Aorta (tissue), 5 donors: Measurements from ENCODE around the gene CCR7. TPM values are rescaled to one million over a fixed set of nuclear protein-coding genes. Genes with fewer than 3 reads are reported as not detected.

Source experiments
- ATAC-seq: fragments of 200-7000 bp; cut with Tn5 transposase; one replicate; pipeline ENCODE4 v1.9.1; 2022; ENCODE audit warnings: moderate library complexity; ENCODE audit not compliant: low FRiP score
- DNase-seq, 2 donors: peaks; one replicate each; pipeline ENCODE4 v3.0.0-alpha.2; 2020
- H3K27ac ChIP-seq, 2 donors: one replicate each; pipeline ENCODE4 v1.5.1; 2013; ENCODE audit warnings: low read length in 2 of 2, mild to moderate bottlenecking in 2 of 2, moderate library complexity in 2 of 2, control low read depth in 1 of 2, inconsistent platforms in 1 of 2, low read depth in 1 of 2
- H3K27me3 ChIP-seq, 2 donors: one replicate each; pipeline ENCODE4 v1.6.1; 2013; ENCODE audit warnings: control low read depth in 1 of 2, low read length in 1 of 2, mild to moderate bottlenecking in 1 of 2, moderate library complexity in 1 of 2; ENCODE audit not compliant: insufficient read depth in 2 of 2, control insufficient read depth in 1 of 2
- H3K36me3 ChIP-seq, 2 donors: one replicate each; pipeline ENCODE4 v1.6.1; 2013; ENCODE audit warnings: control low read depth in 1 of 2, low read length in 1 of 2, mild to moderate bottlenecking in 1 of 2; ENCODE audit not compliant: insufficient read depth in 2 of 2, control insufficient read depth in 1 of 2
- H3K4me1 ChIP-seq, 2 donors: one replicate each; pipeline ENCODE4 v1.6.1; 2013; ENCODE audit warnings: low read length in 2 of 2, control low read depth in 1 of 2, mild to moderate bottlenecking in 1 of 2, moderate library complexity in 1 of 2; ENCODE audit not compliant: insufficient read depth in 2 of 2, control insufficient read depth in 1 of 2
- H3K4me3 ChIP-seq, 2 donors: one replicate each; pipeline ENCODE4 v1.5.1; 2013; ENCODE audit warnings: low read length in 2 of 2, control low read depth in 1 of 2, mild to moderate bottlenecking in 1 of 2
- H3K9me3 ChIP-seq: one replicate; pipeline ENCODE4 v1.6.1; 2013; ENCODE audit warnings: mild to moderate bottlenecking, low read length; ENCODE audit not compliant: control insufficient read depth
- WGBS, 2 donors: extraction: QIAGEN DNeasy Blood & Tissue Kit; methylation state at CpG; one replicate each; pipeline ENCODE4 v1.1.7; 2013; 5-methylcytosine and 5-hydroxymethylcytosine counted together
- intact Hi-C, 2 donors: fragments of 100-400 bp; cut with DNase I; formaldehyde crosslinking; loops; one replicate each; pipeline versions ENCODE4 v1.14.2 to v1.15.0; 2022
- polyA plus RNA-seq, 2 donors: library from polyadenylated mRNA; stranded (reverse); fragments of 200-250 nt; gene quantifications; one replicate each; pipeline ENCODE4 v1.2.3, GENCODE V29; 2013
- total RNA-seq, 2 donors: library from RNA; stranded (reverse); fragmentation: NEBNext Ultra II Directional; extraction: Animal tissue kit (Norgen Biotek cat#: 25700); gene quantifications; one replicate each; pipeline ENCODE4 v1.2.1, GENCODE V29; 2021
- donor health status: healthy with polysubstance abuse.
- donor health status: Bipolar disorder and iron deficiency.
- donor health status: DM: no; HTN: no; CAD: no.
- donor health status: DM: no; HTN: no; CAD: no.
- donor health status: DM: yes; HTN: yes; CAD: no.

CCR7 gene
- total and polyA plus RNA-seq, 4 donors = 0.08 to 0.84 (median 0.37) TPM

DNA sequence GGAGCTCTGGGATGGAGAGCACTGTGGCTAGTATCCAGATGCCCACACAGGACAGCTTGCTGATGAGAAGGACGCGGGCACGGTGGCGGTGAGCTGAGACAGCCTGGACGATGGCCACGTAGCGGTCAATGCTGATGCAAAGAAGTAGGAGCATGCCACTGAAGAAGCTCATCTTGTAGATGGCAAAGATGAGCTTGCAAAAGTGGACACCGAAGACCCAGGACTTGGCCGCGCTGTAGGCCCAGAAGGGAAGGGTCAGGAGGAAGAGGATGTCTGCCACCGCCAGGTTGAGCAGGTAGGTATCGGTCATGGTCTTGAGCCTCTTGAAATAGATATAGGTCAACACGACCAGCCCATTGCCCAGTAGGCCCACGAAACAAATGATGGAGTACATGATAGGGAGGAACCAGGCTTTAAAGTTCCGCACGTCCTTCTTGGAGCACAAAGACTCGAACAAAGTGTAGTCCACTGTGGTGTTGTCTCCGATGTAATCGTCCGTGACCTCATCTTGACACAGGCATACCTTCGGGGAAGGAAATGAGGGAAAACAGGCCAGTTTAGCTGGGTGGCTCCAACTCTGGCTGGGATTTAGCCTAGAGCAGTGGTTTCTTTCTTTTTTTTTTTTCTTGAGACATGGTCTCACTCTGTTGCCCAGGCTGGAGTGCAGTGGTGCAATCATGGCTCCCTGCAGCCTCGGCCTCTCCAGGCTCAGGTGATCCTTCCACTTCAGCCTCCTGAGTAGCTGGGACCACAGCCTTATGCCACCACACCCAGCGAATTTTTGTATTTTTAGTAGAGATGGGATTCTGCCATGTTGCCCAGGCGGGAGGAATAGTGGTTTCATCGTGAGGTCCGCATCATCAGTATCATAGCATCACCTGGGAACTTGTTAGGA is 9.7 kb downstream of the CCR7 start:
- Histone ChIP-seq H3K4me3 (no peak overlapping the region), H3K9me3 (no peaks in the 10 kb centered on the region), H3K27ac (no peak overlapping the region), H3K27me3 (no peaks in the 10 kb centered on the region), H3K36me3 (no peaks in the 10 kb centered on the region), H3K4me1 (no peaks in the 10 kb centered on the region)
- ATAC-seq (no peak), DNase-seq (peak; percentile 34 to 58)
- intact Hi-C loops = no loop called here
- 95 to 96% methylated on average over 26 of the region's 26 CpGs for WGBS, 2 donors

DNA sequence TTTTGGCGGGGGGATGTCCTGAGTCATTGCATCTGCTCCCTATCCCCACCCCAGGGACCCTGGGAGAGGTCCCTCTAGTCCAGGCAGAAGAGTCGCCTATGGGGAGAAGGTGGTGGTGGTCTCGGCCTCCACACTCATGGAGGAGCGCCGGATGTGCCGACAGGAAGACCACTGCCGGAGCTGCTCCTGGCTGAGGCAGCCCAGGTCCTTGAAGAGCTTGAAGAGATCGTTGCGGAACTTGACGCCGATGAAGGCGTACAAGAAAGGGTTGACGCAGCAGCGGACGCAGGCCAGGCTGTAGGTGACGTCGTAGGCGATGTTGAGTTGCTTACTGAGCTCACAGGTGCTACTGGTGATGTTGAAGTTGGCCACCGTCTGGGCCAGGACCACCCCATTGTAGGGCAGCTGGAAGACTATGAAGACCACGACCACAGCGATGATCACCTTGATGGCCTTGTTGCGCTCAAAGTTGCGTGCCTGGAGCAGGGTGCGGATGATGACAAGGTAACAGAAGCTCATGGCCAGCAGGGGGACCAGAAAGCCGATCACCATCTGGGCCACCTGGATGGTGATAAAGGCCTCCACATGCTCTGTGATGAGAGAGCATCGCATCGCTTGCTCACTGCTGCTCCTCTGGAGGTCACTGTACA is 10.5 kb downstream of the CCR7 start:
- peak; percentile 40 to 66 for DNase-seq
- Histone ChIP-seq H3K4me1 (no peaks in the 10 kb centered on the region), H3K27me3 (no peaks in the 10 kb centered on the region), H3K27ac (no peak overlapping the region), H3K4me3 (no peak overlapping the region), H3K36me3 (no peaks in the 10 kb centered on the region), H3K9me3 (no peaks in the 10 kb centered on the region)
- 97% methylated on average over 27 of the region's 27 CpGs for WGBS, 2 donors
- ATAC-seq = no peak
- intact Hi-C loops = no loop called here

GRCh38 chr17:40553694-40554534 is 11.4 kb downstream of the CCR7 start:
- H3K27me3 ChIP-seq = no peaks in the 10 kb centered on the region
- no peak overlapping the region for H3K27ac ChIP-seq
- H3K9me3 ChIP-seq = no peaks in the 10 kb centered on the region
- DNase-seq (peak; percentile 80 to 84), ATAC-seq (peak; percentile 45)
- H3K4me3 ChIP-seq = no peak overlapping the region
- H3K36me3 ChIP-seq = no peaks in the 10 kb centered on the region
- 84 to 86% methylated on average over 19 of the region's 19 CpGs for WGBS, 2 donors
- intact Hi-C loops = no loop called here
- no peaks in the 10 kb centered on the region for H3K4me1 ChIP-seq

DNA sequence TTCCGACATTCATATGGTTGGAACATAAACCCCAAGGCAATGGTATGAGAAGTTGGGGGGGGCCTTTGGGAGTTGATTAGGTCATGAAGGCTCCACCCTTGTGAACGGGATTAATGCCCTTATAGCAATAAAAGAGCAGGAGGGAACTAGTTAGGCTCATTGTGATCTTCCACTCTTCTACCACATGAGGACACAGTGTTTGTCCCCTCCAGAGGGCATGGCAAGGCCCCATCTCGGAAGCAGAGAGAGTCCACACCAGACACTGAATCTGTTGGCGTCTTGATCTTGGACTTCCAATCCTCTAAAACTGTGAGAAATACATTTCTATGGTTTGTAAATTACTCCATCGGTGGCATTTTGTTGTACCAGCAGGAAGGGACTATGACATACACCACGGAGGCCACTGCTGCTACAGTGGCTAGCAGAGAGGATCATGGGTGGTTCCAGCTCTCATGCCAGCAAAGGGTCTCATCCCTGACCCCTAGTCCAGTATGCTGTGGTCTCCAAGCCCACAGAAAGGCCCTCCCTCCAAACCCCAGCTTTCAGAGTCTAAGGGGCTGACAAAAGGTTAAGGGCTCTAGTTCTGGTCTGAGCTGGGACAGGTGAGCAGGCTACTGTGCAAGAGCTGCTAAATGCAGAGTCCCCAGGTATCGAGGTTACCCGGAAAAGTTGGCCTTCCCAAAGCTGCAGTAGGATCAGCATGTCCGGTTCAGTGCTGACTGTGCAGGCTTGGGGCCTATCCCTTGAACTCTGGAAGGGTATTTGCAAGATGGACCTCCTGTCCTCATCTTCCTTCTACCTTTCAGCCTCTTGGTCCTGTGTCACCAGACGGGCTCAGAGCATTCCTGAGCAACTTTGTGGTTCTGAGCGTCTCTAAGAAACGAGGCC is 12.2 kb downstream of the CCR7 start:
- WGBS, 2 donors = 92 to 93% methylated on average over 12 of the region's 12 CpGs
- Histone ChIP-seq H3K27ac (no peak overlapping the region), H3K36me3 (no peaks in the 10 kb centered on the region), H3K4me1 (no peaks in the 10 kb centered on the region), H3K9me3 (no peaks in the 10 kb centered on the region), H3K4me3 (no peak overlapping the region), H3K27me3 (no peaks in the 10 kb centered on the region)
- peak in 1 of 2 donors; percentile 77 for DNase-seq
- intact Hi-C loops = no loop called here
- no peak for ATAC-seq

DNA sequence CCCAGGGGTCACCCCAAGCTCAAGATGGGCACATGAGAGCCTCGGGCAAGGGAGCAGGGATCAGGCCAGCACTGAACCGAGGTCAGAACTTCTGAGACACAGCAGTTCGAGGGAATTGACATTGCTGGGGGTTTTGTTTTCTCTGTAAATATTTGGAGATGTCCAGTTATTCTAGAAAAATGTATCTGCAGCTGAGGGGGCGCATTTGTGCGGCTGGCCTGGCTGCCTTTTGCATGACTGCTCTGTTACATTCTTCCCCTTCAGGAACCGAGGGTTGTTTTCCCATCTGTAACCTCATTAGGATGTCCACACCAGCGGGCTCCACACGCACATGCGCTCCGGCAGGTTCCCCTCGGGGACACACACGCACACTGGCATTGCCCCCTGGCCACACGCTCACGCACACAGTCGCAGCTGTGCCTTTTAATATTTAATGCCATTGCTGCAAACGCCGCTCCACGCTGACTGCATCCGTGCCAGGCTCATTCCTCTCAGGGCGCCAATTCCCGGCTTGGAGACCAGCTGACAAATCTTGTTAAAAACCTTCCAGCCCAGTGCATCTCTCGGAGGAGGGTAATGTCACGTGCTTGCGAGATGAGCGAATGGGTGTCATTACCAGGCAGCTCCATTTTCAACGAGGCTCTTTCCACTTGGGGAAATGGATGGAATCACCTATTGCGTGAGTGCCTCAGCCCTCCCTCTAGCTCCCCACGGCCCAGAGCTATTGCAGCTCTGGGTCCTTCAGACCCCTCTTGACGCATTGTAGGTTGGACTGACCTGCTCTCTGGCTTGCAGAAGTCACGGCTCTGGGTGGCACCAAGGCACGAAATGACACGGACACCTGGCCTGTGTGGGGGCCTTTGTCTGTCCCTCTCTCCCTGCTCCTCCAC is 13.1 kb downstream of the CCR7 start:
- ATAC-seq = no peak
- DNase-seq = peak; percentile 68 to 82
- Histone ChIP-seq H3K4me1 (no peaks in the 10 kb centered on the region), H3K36me3 (no peaks in the 10 kb centered on the region), H3K4me3 (no peak overlapping the region), H3K27ac (peak overlapping the region in 1 of 2 donors; percentile 53), H3K27me3 (no peaks in the 10 kb centered on the region), H3K9me3 (no peaks in the 10 kb centered on the region)
- WGBS, 2 donors = 24 to 27% methylated on average over 32 of the region's 32 CpGs
- intact Hi-C loops = no loop called here

GRCh38 chr17:40551091-40551878 is 14.0 kb downstream of the CCR7 start:
- Histone ChIP-seq H3K9me3 (no peaks in the 10 kb centered on the region), H3K4me1 (no peaks in the 10 kb centered on the region), H3K36me3 (no peaks in the 10 kb centered on the region), H3K27me3 (no peaks in the 10 kb centered on the region), H3K27ac (peak overlapping the region in 1 of 2 donors; percentile 53), H3K4me3 (no peak overlapping the region)
- ATAC-seq (peak; percentile 77), DNase-seq (peak; percentile 82 to 87)
- 88 to 92% methylated on average over 6 of the region's 6 CpGs for WGBS, 2 donors
- intact Hi-C loops = no loop called here

DNA sequence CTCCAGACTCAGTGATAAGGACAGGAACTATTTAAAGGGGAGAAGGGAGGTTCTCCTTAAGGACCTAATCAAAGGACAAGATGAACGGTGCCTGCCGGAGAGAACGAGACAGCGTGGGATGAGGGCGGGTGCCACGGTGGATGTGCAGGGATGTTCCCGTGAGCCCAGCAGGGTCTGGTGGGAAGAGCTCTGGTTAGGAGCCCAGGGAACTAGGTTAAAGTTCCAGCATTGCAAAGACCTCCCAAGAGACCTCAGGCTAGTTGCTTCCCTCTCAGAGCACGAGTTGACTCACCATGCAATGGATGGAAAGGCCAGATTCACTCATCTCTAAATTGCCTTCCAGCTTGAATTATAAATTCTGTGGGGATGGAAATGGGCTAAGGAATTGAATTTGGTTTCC is 14.7 kb downstream of the CCR7 start:
- intact Hi-C loops = no loop called here
- Histone ChIP-seq H3K36me3 (no peaks in the 10 kb centered on the region), H3K27me3 (no peaks in the 10 kb centered on the region), H3K4me3 (no peak overlapping the region), H3K4me1 (no peaks in the 10 kb centered on the region), H3K9me3 (no peaks in the 10 kb centered on the region), H3K27ac (no peak overlapping the region)
- 90 to 92% methylated on average over 8 of the region's 8 CpGs for WGBS, 2 donors
- DNase-seq (peak in 1 of 2 donors; percentile 85), ATAC-seq (peak; percentile 60)
